PC-9 (cell line): Measurements from ENCODE around the gene DAPK1. TPM values are rescaled to one million over a fixed set of nuclear protein-coding genes. Genes with fewer than 3 reads are reported as not detected.

Source experiments
- BruUV-seq: library from RNA; stranded (reverse); fragments of 400-500 nt; replicated peaks from 2 replicates; lab custom pipeline; 2021; lab: Mats Ljungman, UMichigan
- CTCF ChIA-PET: fragments of 300-600 bp; sonication (Branson Sonifier 250); formaldehyde crosslinking; loops from one replicate; lab custom pipeline; 2022; ENCODE audit warnings: antibody characterized with exemption; lab: Charles Lee
- POLR2A ChIA-PET: fragments of 300-600 bp; sonication (Branson Sonifier 250); formaldehyde crosslinking; loops from one replicate; lab custom pipeline; 2022; ENCODE audit warnings: antibody characterized with exemption; ENCODE audit not compliant: unreplicated experiment; lab: Charles Lee
- DNase-seq, 2 experiments: peaks; one replicate each; pipeline versions ENCODE4 v3.0.0 to v3.0.0-alpha.2; 2015 to 2022; ENCODE audit warnings: mixed read lengths in 1 of 2
- H2AFZ ChIP-seq: fragments of 200-600 bp; sonication (generic); 2 replicates; pipeline ENCODE4 v1.8.1; 2017; ENCODE audit warnings: antibody characterized with exemption
- H3F3A ChIP-seq: fragments of 200-600 bp; sonication (generic); 2 replicates; pipeline ENCODE4 v1.8.1; 2017; ENCODE audit warnings: antibody characterized with exemption, mild to moderate bottlenecking, low read depth; ENCODE audit not compliant: insufficient read depth
- H3K27ac ChIP-seq: fragments of 200-600 bp; sonication (generic); 2 replicates; pipeline ENCODE4 v1.6.1; 2016; ENCODE audit warnings: mixed run types
- H3K27me3 ChIP-seq: fragments of 200-600 bp; sonication (generic); 2 replicates; pipeline ENCODE4 v1.6.1; 2016; ENCODE audit warnings: low read depth, mixed run types; ENCODE audit not compliant: insufficient read depth
- H3K36me3 ChIP-seq: fragments of 200-600 bp; sonication (generic); 2 replicates; pipeline ENCODE4 v1.6.1; 2016; ENCODE audit warnings: low read depth, mixed run types
- H3K4me1 ChIP-seq: fragments of 200-600 bp; sonication (generic); replicated peaks from 2 replicates; pipeline ENCODE4 v1.6.1; 2016; ENCODE audit warnings: mixed run types; ENCODE audit not compliant: insufficient read depth
- H3K4me2 ChIP-seq: fragments of 200-600 bp; sonication (generic); 2 replicates; pipeline ENCODE4 v1.6.1; 2017; ENCODE audit warnings: mixed run types
- H3K4me3 ChIP-seq: fragments of 200-600 bp; sonication (generic); 2 replicates; pipeline ENCODE4 v1.6.1; 2016; ENCODE audit warnings: mixed run types
- H3K79me2 ChIP-seq: fragments of 200-600 bp; sonication (generic); 2 replicates; pipeline ENCODE4 v1.6.1; 2017; ENCODE audit warnings: low read depth, mixed run types
- H3K9me2 ChIP-seq: fragments of 200-600 bp; sonication (generic); 2 replicates; pipeline ENCODE4 v1.8.1; 2017; ENCODE audit warnings: mild to moderate bottlenecking; ENCODE audit not compliant: insufficient read depth
- H3K9me3 ChIP-seq: fragments of 200-600 bp; sonication (generic); 2 replicates; pipeline ENCODE4 v1.8.1; 2016; ENCODE audit warnings: low read depth; ENCODE audit not compliant: insufficient read depth
- H4K20me1 ChIP-seq: fragments of 200-600 bp; sonication (generic); 2 replicates; pipeline ENCODE4 v1.8.1; 2017; ENCODE audit not compliant: insufficient read depth
- CTCF ChIP-seq: fragments of 200-600 bp; sonication (generic); conservative IDR thresholded peaks from 2 replicates; pipeline ENCODE4 v1.6.1; 2017; ENCODE audit warnings: mixed run types, antibody characterized with exemption, mild to moderate bottlenecking, moderate library complexity
- EZH2 ChIP-seq: fragments of 200-600 bp; sonication (generic); IDR thresholded peaks from 2 replicates; pipeline ENCODE4 v1.8.0; 2017; ENCODE audit warnings: antibody characterized with exemption, low read depth
- intact Hi-C: fragments of 100-400 bp; cut with micrococcal nuclease; formaldehyde crosslinking; loops from one replicate; pipeline ENCODE4 v1.10.0; 2022; ENCODE audit not compliant: unreplicated experiment
- total RNA-seq: library from RNA; stranded (reverse); gene quantifications from 2 replicates; pipeline ENCODE4 v1.2.3, GENCODE V29; 2021

DAPK1 gene
- total RNA-seq, 1 experiment from 2014 or later = 100 TPM

GRCh38 chr9:87646546-87646945 lies 148.9 kb downstream of the DAPK1 start:
- intact Hi-C loops = no loop called here
- CTCF ChIA-PET = no interaction called here

GRCh38 chr9:87647114-87647513 lies 149.4 kb downstream of the DAPK1 start:
- no peaks in the 10 kb centered on the region for H3K27me3 ChIP-seq
- CTCF ChIA-PET = no interaction called here
- TF ChIP-seq EZH2 (no peak), CTCF (no peak)
- no peak overlapping the region for H3K4me3 ChIP-seq
- H3K36me3 ChIP-seq = peaks cover 20% of the 10 kb centered on the region; the same call in 1 of the 2 replicates
- no peaks in the 10 kb centered on the region for H3K9me3 ChIP-seq
- H4K20me1 ChIP-seq = no peaks in the 10 kb centered on the region
- intact Hi-C loops = no loop called here
- no peaks in the 10 kb centered on the region for H3F3A ChIP-seq
- no TSS peak for BruUV-seq
- POLR2A ChIA-PET = no interaction called here
- H3K79me2 ChIP-seq = no peaks in the 10 kb centered on the region
- H2AFZ ChIP-seq = no peak overlapping the region
- H3K4me2 ChIP-seq = no peak overlapping the region
- no peaks in the 10 kb centered on the region for H3K9me2 ChIP-seq
- no peaks in the 10 kb centered on the region for H3K4me1 ChIP-seq
- no peak overlapping the region for H3K27ac ChIP-seq
- DNase-seq = no peak

More at GRCh38 chr9:87646546-87646945, 148.9 kb downstream of the DAPK1 start:
- no peak for DNase-seq
- POLR2A ChIA-PET = no interaction called here
- TF ChIP-seq CTCF (no peak), EZH2 (no peak)
- no peak overlapping the region for H3K27ac ChIP-seq
- H4K20me1 ChIP-seq = no peaks in the 10 kb centered on the region
- no peaks in the 10 kb centered on the region for H3K9me2 ChIP-seq
- no peak overlapping the region for H3K4me3 ChIP-seq
- no peaks in the 10 kb centered on the region for H3K79me2 ChIP-seq
- H3K9me3 ChIP-seq = no peaks in the 10 kb centered on the region
- no peaks in the 10 kb centered on the region for H3F3A ChIP-seq
- H3K4me1 ChIP-seq = no peaks in the 10 kb centered on the region
- H3K36me3 ChIP-seq = peaks cover 26% of the 10 kb centered on the region; the same call in 1 of the 2 replicates
- H3K4me2 ChIP-seq = no peak overlapping the region
- H3K27me3 ChIP-seq = no peaks in the 10 kb centered on the region
- H2AFZ ChIP-seq = no peak overlapping the region
- BruUV-seq = no TSS peak

GRCh38 chr9:87648606-87649005 lies 150.9 kb downstream of the DAPK1 start:
- no peaks in the 10 kb centered on the region for H4K20me1 ChIP-seq
- TF ChIP-seq EZH2 = no peak
- no peak for TF ChIP-seq CTCF
- no peaks in the 10 kb centered on the region for H3K79me2 ChIP-seq
- BruUV-seq = no TSS peak
- H2AFZ ChIP-seq = no peak overlapping the region
- no peak overlapping the region for H3K27ac ChIP-seq
- DNase-seq = no peak
- no peaks in the 10 kb centered on the region for H3K4me1 ChIP-seq
- H3F3A ChIP-seq = no peaks in the 10 kb centered on the region
- intact Hi-C loops = no loop called here
- H3K4me3 ChIP-seq = no peak overlapping the region
- H3K36me3 ChIP-seq = 0 out of 2 replicates have a peak, but pooled peaks cover 18% of the 10 kb centered on the region
- H3K9me3 ChIP-seq = no peaks in the 10 kb centered on the region
- H3K27me3 ChIP-seq = no peaks in the 10 kb centered on the region
- H3K9me2 ChIP-seq = no peaks in the 10 kb centered on the region
- CTCF ChIA-PET = no interaction called here
- POLR2A ChIA-PET = no interaction called here
- H3K4me2 ChIP-seq = no peak overlapping the region
